ENCODE results near the gene C14orf39.

- no peak for TF ChIP-seq SUZ12 (IDR thresholded peaks at IDR 0.05; ENCODE audit: extremely low read depth, insufficient read depth, insufficient read length)
- TF ChIP-seq ZNF274 (IDR thresholded peaks at IDR 0.05; ENCODE audit: low read depth, low read length), result no peak
These were observed 28.5 kb upstream of the C14orf39 start for GRCh38 chr14:60514378-60514740.

All from NT2/D1 (cell line).